Measurements from ENCODE around the gene HAPLN3.
A peak's percentile ranks its signal among the peaks of the same experiment; 100 is the strongest.
"Not testable (repeated sequence)": the region's sequence is repeated elsewhere in the genome, so short reads cannot be mapped to it uniquely, and the experiment has no call there.

Gene HAPLN3

GRCh38 chr15:88894819-88895767 is at the start of gene HAPLN3:
Gene HAPLN3, minus strand, starts transcription at chr15:88895544. Its CDS starts 8,246 bp downstream, at chr15:88887298.
- peaks cover 6 to 34% of the 10 kb centered on the region in 2 donors for H3K4me1 ChIP-seq (ENCODE audit: control insufficient read depth in 1 of 2, insufficient read depth in 2 of 2, low read length in 2 of 2)
- H3K9me3 ChIP-seq (ENCODE audit: control insufficient read depth in 1 of 2, low read length in 2 of 2), result no peaks in the 10 kb centered on the region
- peak within 1 kb of the TSS; percentile 37 to 67 for H3K4me3 ChIP-seq (ENCODE audit: low read depth in 1 of 2, low read length in 2 of 2)
- no peak within 1 kb of the TSS for H3K27ac ChIP-seq (ENCODE audit: low read length)
- peaks cover 0 to 8% of the 10 kb centered on the region in 2 donors for H3K36me3 ChIP-seq (ENCODE audit: control insufficient read depth in 1 of 2, insufficient read depth in 2 of 2, low read length in 2 of 2)
- H3K27me3 ChIP-seq (ENCODE audit: low read depth, low read length), result peaks cover 17% of the 10 kb centered on the region

- Histone ChIP-seq H3K27ac (ENCODE audit: low read length) (no peak overlapping the region), H3K9me3 (ENCODE audit: control insufficient read depth in 1 of 2, low read length in 2 of 2) (no peaks in the 10 kb centered on the region), H3K27me3 (ENCODE audit: low read depth, low read length) (no peaks in the 10 kb centered on the region), H3K36me3 (ENCODE audit: control insufficient read depth in 1 of 2, insufficient read depth in 2 of 2, low read length in 2 of 2) (no peaks in the 10 kb centered on the region), H3K4me1 (ENCODE audit: control insufficient read depth in 1 of 2, insufficient read depth in 2 of 2, low read length in 2 of 2) (no peaks in the 10 kb centered on the region), H3K4me3 (ENCODE audit: low read depth in 1 of 2, low read length in 2 of 2) (no peak overlapping the region)
These were observed 44.8 kb upstream of the HAPLN3 start for GRCh38 chr15:88940110-88940675.

GRCh38 chr15:88939486-88939806 is 44.1 kb upstream of the HAPLN3 start:
- H3K27me3 ChIP-seq (ENCODE audit: low read depth, low read length), result no peaks in the 10 kb centered on the region
- no peaks in the 10 kb centered on the region for H3K36me3 ChIP-seq (ENCODE audit: control insufficient read depth in 1 of 2, insufficient read depth in 2 of 2, low read length in 2 of 2)
- H3K27ac ChIP-seq (ENCODE audit: low read length), result no peak overlapping the region
- H3K4me1 ChIP-seq (ENCODE audit: control insufficient read depth in 1 of 2, insufficient read depth in 2 of 2, low read length in 2 of 2), result no peaks in the 10 kb centered on the region
- peaks cover 0 to under 1% of the 10 kb centered on the region in 2 donors for H3K9me3 ChIP-seq (ENCODE audit: control insufficient read depth in 1 of 2, low read length in 2 of 2)
- no peak overlapping the region for H3K4me3 ChIP-seq (ENCODE audit: low read depth in 1 of 2, low read length in 2 of 2)

- Histone ChIP-seq H3K9me3 (ENCODE audit: control insufficient read depth in 1 of 2, low read length in 2 of 2) (peaks cover 0 to 3% of the 10 kb centered on the region in 2 donors), H3K27me3 (ENCODE audit: low read depth, low read length) (no peaks in the 10 kb centered on the region), H3K4me1 (ENCODE audit: control insufficient read depth in 1 of 2, insufficient read depth in 2 of 2, low read length in 2 of 2) (no peaks in the 10 kb centered on the region), H3K27ac (ENCODE audit: low read length) (no peak overlapping the region), H3K4me3 (ENCODE audit: low read depth in 1 of 2, low read length in 2 of 2) (no peak overlapping the region), H3K36me3 (ENCODE audit: control insufficient read depth in 1 of 2, insufficient read depth in 2 of 2, low read length in 2 of 2) (no peaks in the 10 kb centered on the region)
These were observed 43.6 kb upstream of the HAPLN3 start for GRCh38 chr15:88938802-88939485.

- not testable (repeated sequence) for H3K27ac ChIP-seq (ENCODE audit: low read length); H3K9me3 ChIP-seq (ENCODE audit: control insufficient read depth in 1 of 2, low read length in 2 of 2)
These were observed 39.1 kb upstream of the HAPLN3 start for GRCh38 chr15:88934449-88934848.

GRCh38 chr15:88932875-88933330 is 37.6 kb upstream of the HAPLN3 start:
- no peak overlapping the region for H3K27ac ChIP-seq (ENCODE audit: low read length)
- peaks cover 0 to 3% of the 10 kb centered on the region in 2 donors for H3K9me3 ChIP-seq (ENCODE audit: control insufficient read depth in 1 of 2, low read length in 2 of 2)
- H3K36me3 ChIP-seq (ENCODE audit: control insufficient read depth in 1 of 2, insufficient read depth in 2 of 2, low read length in 2 of 2), result no peaks in the 10 kb centered on the region
- peaks cover 0 to 6% of the 10 kb centered on the region in 2 donors for H3K4me1 ChIP-seq (ENCODE audit: control insufficient read depth in 1 of 2, insufficient read depth in 2 of 2, low read length in 2 of 2)
- no peaks in the 10 kb centered on the region for H3K27me3 ChIP-seq (ENCODE audit: low read depth, low read length)
- H3K4me3 ChIP-seq (ENCODE audit: low read depth in 1 of 2, low read length in 2 of 2), result no peak overlapping the region

More at GRCh38 chr15:88934449-88934848, 39.1 kb upstream of the HAPLN3 start:
- not testable (repeated sequence) for H3K36me3 ChIP-seq (ENCODE audit: control insufficient read depth in 1 of 2, insufficient read depth in 2 of 2, low read length in 2 of 2); H3K4me1 ChIP-seq (ENCODE audit: control insufficient read depth in 1 of 2, insufficient read depth in 2 of 2, low read length in 2 of 2); H3K4me3 ChIP-seq (ENCODE audit: low read depth in 1 of 2, low read length in 2 of 2); H3K27me3 ChIP-seq (ENCODE audit: low read depth, low read length)

GRCh38 chr15:88932271-88932874 is 37.0 kb upstream of the HAPLN3 start:
- Histone ChIP-seq H3K27ac (ENCODE audit: low read length) (no peak overlapping the region), H3K27me3 (ENCODE audit: low read depth, low read length) (no peaks in the 10 kb centered on the region), H3K36me3 (ENCODE audit: control insufficient read depth in 1 of 2, insufficient read depth in 2 of 2, low read length in 2 of 2) (no peaks in the 10 kb centered on the region), H3K9me3 (ENCODE audit: control insufficient read depth in 1 of 2, low read length in 2 of 2) (peaks cover 0 to 3% of the 10 kb centered on the region in 2 donors), H3K4me3 (ENCODE audit: low read depth in 1 of 2, low read length in 2 of 2) (no peak overlapping the region), H3K4me1 (ENCODE audit: control insufficient read depth in 1 of 2, insufficient read depth in 2 of 2, low read length in 2 of 2) (peaks cover 0 to 6% of the 10 kb centered on the region in 2 donors)

GRCh38 chr15:88930579-88930978 is 35.2 kb upstream of the HAPLN3 start:
- no peak overlapping the region for H3K27ac ChIP-seq (ENCODE audit: low read length)
- peaks cover 0 to 3% of the 10 kb centered on the region in 2 donors for H3K9me3 ChIP-seq (ENCODE audit: control insufficient read depth in 1 of 2, low read length in 2 of 2)
- no peak overlapping the region for H3K4me3 ChIP-seq (ENCODE audit: low read depth in 1 of 2, low read length in 2 of 2)
- peaks cover 0 to 6% of the 10 kb centered on the region in 2 donors for H3K4me1 ChIP-seq (ENCODE audit: control insufficient read depth in 1 of 2, insufficient read depth in 2 of 2, low read length in 2 of 2)
- H3K36me3 ChIP-seq (ENCODE audit: control insufficient read depth in 1 of 2, insufficient read depth in 2 of 2, low read length in 2 of 2), result no peaks in the 10 kb centered on the region
- H3K27me3 ChIP-seq (ENCODE audit: low read depth, low read length), result no peaks in the 10 kb centered on the region

- not testable (repeated sequence) for H3K27me3 ChIP-seq (ENCODE audit: low read depth, low read length); H3K4me1 ChIP-seq (ENCODE audit: control insufficient read depth in 1 of 2, insufficient read depth in 2 of 2, low read length in 2 of 2); H3K9me3 ChIP-seq (ENCODE audit: control insufficient read depth in 1 of 2, low read length in 2 of 2); H3K4me3 ChIP-seq (ENCODE audit: low read depth in 1 of 2, low read length in 2 of 2); H3K36me3 ChIP-seq (ENCODE audit: control insufficient read depth in 1 of 2, insufficient read depth in 2 of 2, low read length in 2 of 2); H3K27ac ChIP-seq (ENCODE audit: low read length)
These were observed 34.2 kb upstream of the HAPLN3 start for GRCh38 chr15:88929358-88930098.

- not testable (repeated sequence) for H3K27me3 ChIP-seq (ENCODE audit: low read depth, low read length); H3K4me1 ChIP-seq (ENCODE audit: control insufficient read depth in 1 of 2, insufficient read depth in 2 of 2, low read length in 2 of 2)
These were observed 32.8 kb upstream of the HAPLN3 start for GRCh38 chr15:88928192-88928591.

More at GRCh38 chr15:88928192-88928591, 32.8 kb upstream of the HAPLN3 start:
- not testable (repeated sequence) for H3K9me3 ChIP-seq (ENCODE audit: control insufficient read depth in 1 of 2, low read length in 2 of 2); H3K27ac ChIP-seq (ENCODE audit: low read length); H3K36me3 ChIP-seq (ENCODE audit: control insufficient read depth in 1 of 2, insufficient read depth in 2 of 2, low read length in 2 of 2); H3K4me3 ChIP-seq (ENCODE audit: low read depth in 1 of 2, low read length in 2 of 2)
